WTC11 (cell line): Measurements from ENCODE around the gene SARS1. TPM values are rescaled to one million over a fixed set of nuclear protein-coding genes. Genes with fewer than 3 reads are reported as not detected.

Experiments
- ATAC-seq: fragments of 200-7000 bp; cut with Tn5 transposase; 2 replicates; pipeline ENCODE4 v1.10.0; 2021; ENCODE audit warnings: mild to moderate bottlenecking, moderate library complexity
- CTCF ChIA-PET: fragments of 300-600 bp; sonication (Branson Sonifier 250); formaldehyde crosslinking; loops from one replicate; lab custom pipeline; 2021; ENCODE audit warnings: antibody characterized with exemption; lab: Charles Lee
- POLR2A ChIA-PET: fragments of 350-600 bp; sonication (Branson Sonifier 250); formaldehyde crosslinking; loops from one replicate; lab custom pipeline; 2021; ENCODE audit warnings: antibody characterized with exemption; lab: Charles Lee
- DNase-seq: peaks from one replicate; pipeline ENCODE4 v3.0.0; 2021; ENCODE audit warnings: low spot score
- H3K27ac Mint-ChIP-seq: 2 replicates; pipeline ENCODE4 v1.8.0; 2021; ENCODE audit warnings: mixed read lengths
- H3K27me3 Mint-ChIP-seq: 2 replicates; pipeline ENCODE4 v1.8.0; 2021; ENCODE audit warnings: low read depth, mild to moderate bottlenecking, moderate library complexity, mixed read lengths
- H3K36me3 Mint-ChIP-seq: 2 replicates; pipeline ENCODE4 v1.8.0; 2021; ENCODE audit warnings: mixed read lengths
- H3K4me1 Mint-ChIP-seq: 2 replicates; pipeline ENCODE4 v1.8.0; 2022; ENCODE audit warnings: mixed read lengths
- H3K4me3 Mint-ChIP-seq: 2 replicates; pipeline ENCODE4 v1.8.0; 2021; ENCODE audit warnings: mild to moderate bottlenecking, moderate library complexity, mixed read lengths
- H3K9me3 Mint-ChIP-seq: 2 replicates; pipeline ENCODE4 v1.8.0; 2021; ENCODE audit warnings: mixed read lengths
- ARID4B ChIP-seq: sonication (generic); formaldehyde crosslinking; IDR thresholded peaks from 2 replicates; pipeline ENCODE4 v1.8.0; 2023; ENCODE audit warnings: missing genetic modification reagents, mild to moderate bottlenecking, borderline replicate concordance
- ATF1 ChIP-seq: sonication (generic); formaldehyde crosslinking; IDR thresholded peaks from 2 replicates; pipeline ENCODE4 v1.8.1; 2023; ENCODE audit warnings: mild to moderate bottlenecking, moderate library complexity, missing genetic modification reagents
- CREB1 ChIP-seq: sonication (generic); formaldehyde crosslinking; IDR thresholded peaks from 2 replicates; pipeline ENCODE4 v1.8.0; 2023; ENCODE audit warnings: mild to moderate bottlenecking, missing genetic modification reagents
- GRHL2 ChIP-seq: fragments of 250-450 bp; sonication (Bioruptor Pico); IDR thresholded peaks from 2 replicates; pipeline ENCODE4 v1.8.0; 2022; ENCODE audit warnings: mild to moderate bottlenecking, moderate library complexity; ENCODE audit not compliant: insufficient replicate concordance, severe bottlenecking
- JAZF1 ChIP-seq: fragments of 250-450 bp; sonication (Bioruptor Pico); IDR thresholded peaks from 2 replicates; pipeline ENCODE4 v1.9.0; 2021; ENCODE audit warnings: moderate library complexity, mild to moderate bottlenecking, inconsistent platforms
- KAT7 ChIP-seq: sonication (generic); formaldehyde crosslinking; IDR thresholded peaks from 2 replicates; pipeline ENCODE4 v1.8.1; 2023; ENCODE audit warnings: missing genetic modification reagents, mild to moderate bottlenecking, borderline replicate concordance
- NFE2L1 ChIP-seq: sonication (generic); formaldehyde crosslinking; IDR thresholded peaks from 2 replicates; pipeline ENCODE4 v1.8.1; 2023; ENCODE audit warnings: missing genetic modification reagents
- NR2C2 ChIP-seq: sonication (generic); formaldehyde crosslinking; IDR thresholded peaks from 2 replicates; pipeline ENCODE4 v1.8.0; 2022; ENCODE audit warnings: mild to moderate bottlenecking, missing genetic modification reagents
- OVOL2 ChIP-seq: fragments of 250-450 bp; sonication (Bioruptor Pico); IDR thresholded peaks from 2 replicates; pipeline ENCODE4 v1.9.0; 2021; ENCODE audit warnings: mild to moderate bottlenecking, borderline replicate concordance
- SMAD3 ChIP-seq: sonication (generic); formaldehyde crosslinking; IDR thresholded peaks from 2 replicates; pipeline ENCODE4 v1.8.0; 2022; ENCODE audit warnings: missing genetic modification reagents, mild to moderate bottlenecking, borderline replicate concordance
- ZBTB43 ChIP-seq: sonication (generic); formaldehyde crosslinking; IDR thresholded peaks from 2 replicates; pipeline ENCODE4 v1.8.1; 2023; ENCODE audit warnings: mild to moderate bottlenecking, missing genetic modification reagents
- ZMAT4 ChIP-seq: fragments of 250-450 bp; sonication (Bioruptor Pico); IDR thresholded peaks from 2 replicates; pipeline ENCODE4 v1.9.0; 2021; ENCODE audit warnings: mild to moderate bottlenecking
- total RNA-seq: library from RNA; stranded (reverse); gene quantifications from 3 replicates; pipeline ENCODE4 v1.2.3, GENCODE V29; 2021
- TF ChIP-seq, protein P1 (sequence below): sonication (generic); formaldehyde crosslinking; IDR thresholded peaks from 2 replicates; pipeline ENCODE4 v1.8.1; 2022; ENCODE audit warnings: low read depth, missing genetic modification reagents, borderline replicate concordance
- TF ChIP-seq, protein P2 (sequence below): sonication (generic); formaldehyde crosslinking; IDR thresholded peaks from 2 replicates; pipeline ENCODE4 v1.8.1; 2023; ENCODE audit warnings: mild to moderate bottlenecking, missing genetic modification reagents, moderate library complexity
- TF ChIP-seq, protein P3 (sequence below): sonication (generic); formaldehyde crosslinking; IDR thresholded peaks from 2 replicates; pipeline ENCODE4 v1.8.0; 2023; ENCODE audit warnings: mild to moderate bottlenecking, missing genetic modification reagents

Gene SARS1
- total RNA-seq, 1 experiment from 2014 or later: 149 TPM

GRCh38 chr1:109248444-109248796 is 34.7 kb downstream of the SARS1 start:
- Mint-ChIP-seq H3K36me3 (peaks cover 17% of the 10 kb centered on the region), H3K4me3 (no peak overlapping the region; the same call in 1 of the 2 replicates), H3K4me1 (peaks cover 18% of the 10 kb centered on the region)
- POLR2A ChIA-PET: interaction anchor here (1.0 to 3.0 kb wide), 2 partner anchors 9 to 34 kb away, joined by 3 to 21 read pairs; no protein-coding TSS in a partner anchor
- ATAC-seq (no peak), DNase-seq (no peak)
- no peak for TF ChIP-seq GRHL2
- TF ChIP-seq JAZF1 (CRISPR knock-in tag): no peak
- no peak for TF ChIP-seq ATF1 (CRISPR knock-in tag)
- no peak for TF ChIP-seq ZBTB43 (CRISPR knock-in tag)
- no peak for TF ChIP-seq KAT7 (CRISPR knock-in tag)
- TF ChIP-seq, protein P1, sequence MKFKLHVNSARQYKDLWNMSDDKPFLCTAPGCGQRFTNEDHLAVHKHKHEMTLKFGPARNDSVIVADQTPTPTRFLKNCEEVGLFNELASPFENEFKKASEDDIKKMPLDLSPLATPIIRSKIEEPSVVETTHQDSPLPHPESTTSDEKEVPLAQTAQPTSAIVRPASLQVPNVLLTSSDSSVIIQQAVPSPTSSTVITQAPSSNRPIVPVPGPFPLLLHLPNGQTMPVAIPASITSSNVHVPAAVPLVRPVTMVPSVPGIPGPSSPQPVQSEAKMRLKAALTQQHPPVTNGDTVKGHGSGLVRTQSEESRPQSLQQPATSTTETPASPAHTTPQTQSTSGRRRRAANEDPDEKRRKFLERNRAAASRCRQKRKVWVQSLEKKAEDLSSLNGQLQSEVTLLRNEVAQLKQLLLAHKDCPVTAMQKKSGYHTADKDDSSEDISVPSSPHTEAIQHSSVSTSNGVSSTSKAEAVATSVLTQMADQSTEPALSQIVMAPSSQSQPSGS (CRISPR knock-in tag): no peak
- no peak for TF ChIP-seq SMAD3 (CRISPR knock-in tag)
- TF ChIP-seq NFE2L1 (CRISPR knock-in tag): no peak
- no peak for TF ChIP-seq ZMAT4 (CRISPR knock-in tag)
- TF ChIP-seq OVOL2 (CRISPR knock-in tag): no peak
- TF ChIP-seq, protein P2, sequence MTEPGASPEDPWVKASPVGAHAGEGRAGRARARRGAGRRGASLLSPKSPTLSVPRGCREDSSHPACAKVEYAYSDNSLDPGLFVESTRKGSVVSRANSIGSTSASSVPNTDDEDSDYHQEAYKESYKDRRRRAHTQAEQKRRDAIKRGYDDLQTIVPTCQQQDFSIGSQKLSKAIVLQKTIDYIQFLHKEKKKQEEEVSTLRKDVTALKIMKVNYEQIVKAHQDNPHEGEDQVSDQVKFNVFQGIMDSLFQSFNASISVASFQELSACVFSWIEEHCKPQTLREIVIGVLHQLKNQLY (CRISPR knock-in tag): no peak
- TF ChIP-seq CREB1 (CRISPR knock-in tag): no peak
- no peak for TF ChIP-seq NR2C2 (CRISPR knock-in tag)
- no peak for TF ChIP-seq ARID4B
- TF ChIP-seq, protein P3, sequence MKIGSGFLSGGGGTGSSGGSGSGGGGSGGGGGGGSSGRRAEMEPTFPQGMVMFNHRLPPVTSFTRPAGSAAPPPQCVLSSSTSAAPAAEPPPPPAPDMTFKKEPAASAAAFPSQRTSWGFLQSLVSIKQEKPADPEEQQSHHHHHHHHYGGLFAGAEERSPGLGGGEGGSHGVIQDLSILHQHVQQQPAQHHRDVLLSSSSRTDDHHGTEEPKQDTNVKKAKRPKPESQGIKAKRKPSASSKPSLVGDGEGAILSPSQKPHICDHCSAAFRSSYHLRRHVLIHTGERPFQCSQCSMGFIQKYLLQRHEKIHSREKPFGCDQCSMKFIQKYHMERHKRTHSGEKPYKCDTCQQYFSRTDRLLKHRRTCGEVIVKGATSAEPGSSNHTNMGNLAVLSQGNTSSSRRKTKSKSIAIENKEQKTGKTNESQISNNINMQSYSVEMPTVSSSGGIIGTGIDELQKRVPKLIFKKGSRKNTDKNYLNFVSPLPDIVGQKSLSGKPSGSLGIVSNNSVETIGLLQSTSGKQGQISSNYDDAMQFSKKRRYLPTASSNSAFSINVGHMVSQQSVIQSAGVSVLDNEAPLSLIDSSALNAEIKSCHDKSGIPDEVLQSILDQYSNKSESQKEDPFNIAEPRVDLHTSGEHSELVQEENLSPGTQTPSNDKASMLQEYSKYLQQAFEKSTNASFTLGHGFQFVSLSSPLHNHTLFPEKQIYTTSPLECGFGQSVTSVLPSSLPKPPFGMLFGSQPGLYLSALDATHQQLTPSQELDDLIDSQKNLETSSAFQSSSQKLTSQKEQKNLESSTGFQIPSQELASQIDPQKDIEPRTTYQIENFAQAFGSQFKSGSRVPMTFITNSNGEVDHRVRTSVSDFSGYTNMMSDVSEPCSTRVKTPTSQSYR (CRISPR knock-in tag): no peak
- TF ChIP-seq, all 79 proteins: peak for 0
- CTCF ChIA-PET: interaction anchor here (1.2 to 5.9 kb wide), 6 partner anchors 9 to 150 kb away, joined by 3 to 81 read pairs (median 9); partner anchors contain the start of gene SORT1
- Mint-ChIP-seq H3K9me3 (peaks cover 8% of the 10 kb centered on the region; the same call in 1 of the 2 replicates), H3K27ac (no peak overlapping the region), H3K27me3 (peaks cover 36% of the 10 kb centered on the region)
